Measurements from ENCODE around the gene UNC119B.
"Not testable (repeated sequence)": the region's sequence is repeated elsewhere in the genome, so short reads cannot be mapped to it uniquely, and the experiment has no call there.

The UNC119B gene

DNA sequence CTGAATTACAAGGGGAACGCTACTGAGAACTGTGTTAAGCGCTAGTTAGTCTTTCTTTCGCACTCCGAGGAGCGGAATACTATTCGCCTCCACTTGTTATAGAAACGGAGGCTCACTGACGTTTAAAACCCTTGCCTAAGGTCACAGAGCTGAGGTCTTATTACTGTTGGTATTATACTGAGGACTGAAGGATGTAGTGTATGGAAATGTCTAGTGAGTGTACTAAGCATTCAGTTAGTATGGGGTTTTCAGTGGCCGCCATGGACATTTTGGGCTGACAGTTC is 16.2 kb downstream of the UNC119B start:
- DNase-seq (ENCODE audit: low read depth in 1 of 2, low spot score in 1 of 2): no peak
- no peak for TF ChIP-seq JUND (IDR thresholded peaks at IDR 0.05; ENCODE audit: low read depth)
- in situ Hi-C loops (cut with HindIII; ENCODE audit: low pct_unique_long_range_greater_than_20kb, low sequenced_read_pairs): no loop called here

- no peak for DNase-seq (ENCODE audit: low read depth in 1 of 2, low spot score in 1 of 2)
- no peak for TF ChIP-seq JUND (IDR thresholded peaks at IDR 0.05; ENCODE audit: low read depth)
- in situ Hi-C loops (cut with HindIII; ENCODE audit: low pct_unique_long_range_greater_than_20kb, low sequenced_read_pairs): no loop called here
Observed at GRCh38 chr12:120726961-120727360, 16.7 kb downstream of the UNC119B start.

GRCh38 chr12:120732198-120732597 is 21.9 kb downstream of the UNC119B start:
- in situ Hi-C loops (cut with HindIII; ENCODE audit: low pct_unique_long_range_greater_than_20kb, low sequenced_read_pairs); DNase-seq (ENCODE audit: low read depth in 1 of 2, low spot score in 1 of 2): not testable (repeated sequence)

GRCh38 chr12:120733574-120733973 is 23.3 kb downstream of the UNC119B start:
- no peak for TF ChIP-seq JUND (IDR thresholded peaks at IDR 0.05; ENCODE audit: low read depth)
- in situ Hi-C loops (cut with HindIII; ENCODE audit: low pct_unique_long_range_greater_than_20kb, low sequenced_read_pairs): no loop called here
- no peak for DNase-seq (ENCODE audit: low read depth in 1 of 2, low spot score in 1 of 2)

DNA sequence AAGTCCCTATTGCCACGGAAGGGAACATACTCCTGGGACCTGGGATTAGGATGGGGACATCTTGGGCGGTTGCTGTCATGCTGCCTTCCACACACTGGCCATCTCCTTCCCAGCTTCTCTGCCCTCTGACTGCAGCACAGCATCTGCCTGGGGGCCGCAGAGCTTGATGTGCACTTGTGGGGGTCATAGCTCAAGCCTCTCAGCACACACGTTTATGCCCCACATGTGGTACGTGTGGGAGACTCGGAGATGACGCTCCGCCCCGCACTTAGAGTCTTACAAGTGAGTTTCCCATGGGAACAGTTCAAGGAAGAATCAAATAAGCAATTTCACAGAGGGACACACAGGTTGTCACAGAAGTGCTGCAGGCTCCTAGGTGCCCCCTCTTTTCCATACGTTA is 24.0 kb downstream of the UNC119B start:
- in situ Hi-C loops (cut with HindIII; ENCODE audit: low pct_unique_long_range_greater_than_20kb, low sequenced_read_pairs): no loop called here
- no peak for TF ChIP-seq JUND (IDR thresholded peaks at IDR 0.05; ENCODE audit: low read depth)
- no peak for DNase-seq (ENCODE audit: low read depth in 1 of 2, low spot score in 1 of 2)

- in situ Hi-C loops (cut with HindIII; ENCODE audit: low pct_unique_long_range_greater_than_20kb, low sequenced_read_pairs): no loop called here
- DNase-seq (ENCODE audit: low read depth in 1 of 2, low spot score in 1 of 2): no peak
Observed at GRCh38 chr12:120735181-120735580, 24.9 kb downstream of the UNC119B start.

DNA sequence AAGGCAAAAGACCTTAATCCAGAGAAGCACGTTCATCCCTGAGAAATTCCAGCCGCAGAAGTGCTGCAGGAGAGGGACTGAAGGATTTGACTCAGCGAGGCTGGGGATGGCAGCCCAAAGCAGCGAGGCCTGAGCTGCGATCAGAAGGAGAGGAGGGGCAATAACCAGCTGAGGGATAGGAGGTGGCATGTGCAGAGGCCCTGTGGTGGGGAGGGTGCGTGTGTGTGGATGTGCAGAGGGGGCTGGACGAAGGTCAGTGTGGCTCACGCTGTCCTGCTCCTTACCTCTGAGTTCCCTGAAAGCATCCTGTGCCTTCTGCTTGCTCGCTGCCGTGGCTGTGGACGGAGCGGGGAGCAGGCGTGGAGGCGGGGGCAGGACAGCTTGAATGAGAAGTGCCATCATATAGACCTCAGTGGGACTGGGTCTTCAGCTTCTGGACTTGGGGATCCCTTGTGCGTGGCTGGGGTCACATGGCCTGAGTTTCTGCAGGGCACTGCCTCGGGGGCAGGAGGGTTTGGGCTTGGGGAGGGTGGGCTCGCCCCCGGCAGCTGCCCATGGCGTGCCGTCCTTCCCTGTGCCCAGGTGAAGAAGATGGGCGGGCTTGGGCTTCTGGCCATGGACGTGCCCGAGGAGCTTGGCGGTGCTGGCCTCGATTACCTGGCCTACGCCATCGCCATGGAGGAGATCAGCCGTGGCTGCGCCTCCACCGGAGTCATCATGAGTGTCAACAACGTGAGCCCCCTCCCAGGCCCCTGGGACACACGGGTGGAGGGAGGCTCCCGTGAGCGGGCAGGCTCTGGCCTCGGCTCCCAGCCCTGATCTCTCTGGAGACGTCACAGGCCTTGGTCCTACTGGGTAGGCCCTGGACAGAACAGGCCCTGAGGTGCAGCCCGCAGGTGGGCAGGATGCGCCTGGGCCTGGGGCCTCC is 26.4 kb downstream of the UNC119B start:
- in situ Hi-C loops (cut with HindIII; ENCODE audit: low pct_unique_long_range_greater_than_20kb, low sequenced_read_pairs): no loop called here
- TF ChIP-seq JUND (IDR thresholded peaks at IDR 0.05; ENCODE audit: low read depth): no peak
- no peak for DNase-seq (ENCODE audit: low read depth in 1 of 2, low spot score in 1 of 2)

More at GRCh38 chr12:120735181-120735580, 24.9 kb downstream of the UNC119B start:
- no peak for TF ChIP-seq JUND (IDR thresholded peaks at IDR 0.05; ENCODE audit: low read depth)

GRCh38 chr12:120737557-120738251 is 27.4 kb downstream of the UNC119B start:
- no peak for TF ChIP-seq JUND (IDR thresholded peaks at IDR 0.05; ENCODE audit: low read depth)
- in situ Hi-C loops (cut with HindIII; ENCODE audit: low pct_unique_long_range_greater_than_20kb, low sequenced_read_pairs): no loop called here
- DNase-seq (ENCODE audit: low read depth in 1 of 2, low spot score in 1 of 2): no peak

DNA sequence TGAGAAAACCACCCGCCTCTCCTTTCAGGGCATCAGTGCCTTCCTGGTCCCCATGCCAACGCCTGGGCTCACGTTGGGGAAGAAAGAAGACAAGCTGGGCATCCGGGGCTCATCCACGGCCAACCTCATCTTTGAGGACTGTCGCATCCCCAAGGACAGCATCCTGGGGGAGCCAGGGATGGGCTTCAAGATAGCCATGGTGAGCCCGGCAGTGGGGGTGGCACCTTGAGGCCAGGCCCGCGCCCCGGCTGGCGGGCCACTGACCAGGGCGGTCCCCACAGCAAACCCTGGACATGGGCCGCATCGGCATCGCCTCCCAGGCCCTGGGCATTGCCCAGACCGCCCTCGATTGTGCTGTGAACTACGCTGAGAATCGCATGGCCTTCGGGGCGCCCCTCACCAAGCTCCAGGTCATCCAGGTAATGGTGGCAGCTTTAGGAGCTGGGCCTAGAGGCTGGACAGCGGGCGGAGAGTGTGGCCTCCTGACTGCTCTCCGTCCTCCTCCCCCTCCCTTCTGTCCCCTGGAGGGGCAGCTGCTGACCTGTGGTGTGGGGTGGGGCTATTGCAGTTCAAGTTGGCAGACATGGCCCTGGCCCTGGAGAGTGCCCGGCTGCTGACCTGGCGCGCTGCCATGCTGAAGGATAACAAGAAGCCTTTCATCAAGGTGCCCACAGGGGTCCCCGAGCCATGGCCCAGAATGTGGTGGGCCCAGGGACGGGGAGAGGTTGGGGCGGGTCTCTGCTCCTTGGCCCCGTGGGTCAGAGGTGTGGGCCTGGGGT is 28.2 kb downstream of the UNC119B start:
- in situ Hi-C loops (cut with HindIII; ENCODE audit: low pct_unique_long_range_greater_than_20kb, low sequenced_read_pairs): no loop called here
- DNase-seq (ENCODE audit: low read depth in 1 of 2, low spot score in 1 of 2): no peak
- TF ChIP-seq JUND (IDR thresholded peaks at IDR 0.05; ENCODE audit: low read depth): no peak

GRCh38 chr12:120739031-120739762 is 28.9 kb downstream of the UNC119B start:
- no peak for TF ChIP-seq JUND (IDR thresholded peaks at IDR 0.05; ENCODE audit: low read depth)
- in situ Hi-C loops (cut with HindIII; ENCODE audit: low pct_unique_long_range_greater_than_20kb, low sequenced_read_pairs): no loop called here
- no peak for DNase-seq (ENCODE audit: low read depth in 1 of 2, low spot score in 1 of 2)

- DNase-seq (ENCODE audit: low read depth in 1 of 2, low spot score in 1 of 2): no peak
- in situ Hi-C loops (cut with HindIII; ENCODE audit: low pct_unique_long_range_greater_than_20kb, low sequenced_read_pairs): no loop called here
Observed at GRCh38 chr12:120739821-120740613, 29.8 kb downstream of the UNC119B start.

More at GRCh38 chr12:120739821-120740613, 29.8 kb downstream of the UNC119B start:
- no peak for TF ChIP-seq JUND (IDR thresholded peaks at IDR 0.05; ENCODE audit: low read depth)

Data from T47D (cell line).